ENCODE measurements around the gene HECW1.

The HECW1 gene

DNA sequence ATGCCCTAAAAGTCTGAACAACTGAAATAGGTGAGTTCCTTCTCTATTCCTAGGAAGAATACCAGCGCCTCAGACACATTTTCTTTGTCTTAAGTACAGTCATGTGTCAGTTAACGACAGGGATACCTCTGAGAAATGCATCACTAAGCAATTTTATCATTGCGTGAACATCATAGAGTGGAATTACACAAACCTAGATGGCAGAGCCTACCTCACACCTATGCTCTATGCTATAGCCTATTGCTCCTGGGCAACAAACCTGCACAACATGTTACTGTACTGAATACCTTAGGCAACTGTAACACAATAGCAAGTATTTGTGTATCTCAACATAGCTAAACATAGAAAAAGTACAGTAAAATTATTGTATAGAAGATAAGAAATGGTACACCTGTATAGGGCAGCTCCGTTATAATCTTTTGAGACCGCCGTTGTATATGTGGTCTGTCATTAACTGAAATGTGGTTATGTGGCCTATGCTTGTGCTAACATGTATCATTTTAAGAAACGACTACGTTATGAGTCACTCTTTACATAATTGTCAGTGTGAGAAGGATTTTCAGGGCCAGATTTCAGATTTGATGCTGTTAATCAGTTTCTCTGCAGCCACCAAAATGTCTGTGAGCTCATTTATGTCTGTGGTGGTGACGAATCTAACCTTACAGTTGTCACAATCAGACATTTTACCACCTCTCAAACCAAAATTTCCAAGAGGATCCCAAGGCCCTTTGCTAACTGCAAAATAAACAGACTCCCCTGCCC is 404.3 kb downstream of the HECW1 start:
- no peak for DNase-seq

DNA sequence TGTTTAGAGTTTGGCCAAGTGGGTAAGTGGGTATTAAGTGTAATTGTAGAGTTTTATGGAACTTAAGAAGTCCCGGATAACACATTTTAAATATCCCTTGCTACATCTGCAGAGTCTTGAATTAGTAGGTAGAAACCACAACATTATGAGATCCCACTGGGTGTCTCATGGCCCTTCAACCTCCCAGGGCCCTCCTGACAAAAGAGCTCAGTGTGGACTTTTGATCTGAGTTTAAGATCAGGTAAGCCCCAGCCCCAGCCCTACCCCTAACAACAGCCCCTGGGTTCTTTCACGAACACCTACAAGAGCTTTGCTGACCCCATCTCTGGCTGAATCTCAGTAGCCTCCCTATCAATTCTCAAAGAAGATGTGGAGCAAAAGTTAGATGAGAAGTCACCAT is 405.0 kb downstream of the HECW1 start:
- DNase-seq, result no peak

DNA sequence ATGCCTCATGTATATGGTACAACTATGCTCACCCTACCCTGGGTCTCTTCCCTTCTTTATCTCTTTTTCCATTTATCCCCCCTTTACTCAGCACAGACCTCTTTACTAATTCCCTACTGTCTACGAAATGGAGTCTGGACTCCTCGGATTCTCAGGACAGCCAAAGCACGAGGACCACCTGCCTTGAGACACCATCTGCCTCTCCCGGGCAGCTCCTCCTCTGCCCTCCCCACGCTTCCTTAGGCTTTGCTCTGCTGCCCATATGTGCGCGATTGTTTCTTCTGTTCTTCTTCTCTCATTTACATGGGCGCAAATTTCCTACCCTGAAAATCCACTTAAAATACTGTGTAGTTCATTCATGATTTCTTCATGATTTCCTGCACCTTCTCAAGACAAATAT is 407.8 kb downstream of the HECW1 start:
- no peak for DNase-seq

DNA sequence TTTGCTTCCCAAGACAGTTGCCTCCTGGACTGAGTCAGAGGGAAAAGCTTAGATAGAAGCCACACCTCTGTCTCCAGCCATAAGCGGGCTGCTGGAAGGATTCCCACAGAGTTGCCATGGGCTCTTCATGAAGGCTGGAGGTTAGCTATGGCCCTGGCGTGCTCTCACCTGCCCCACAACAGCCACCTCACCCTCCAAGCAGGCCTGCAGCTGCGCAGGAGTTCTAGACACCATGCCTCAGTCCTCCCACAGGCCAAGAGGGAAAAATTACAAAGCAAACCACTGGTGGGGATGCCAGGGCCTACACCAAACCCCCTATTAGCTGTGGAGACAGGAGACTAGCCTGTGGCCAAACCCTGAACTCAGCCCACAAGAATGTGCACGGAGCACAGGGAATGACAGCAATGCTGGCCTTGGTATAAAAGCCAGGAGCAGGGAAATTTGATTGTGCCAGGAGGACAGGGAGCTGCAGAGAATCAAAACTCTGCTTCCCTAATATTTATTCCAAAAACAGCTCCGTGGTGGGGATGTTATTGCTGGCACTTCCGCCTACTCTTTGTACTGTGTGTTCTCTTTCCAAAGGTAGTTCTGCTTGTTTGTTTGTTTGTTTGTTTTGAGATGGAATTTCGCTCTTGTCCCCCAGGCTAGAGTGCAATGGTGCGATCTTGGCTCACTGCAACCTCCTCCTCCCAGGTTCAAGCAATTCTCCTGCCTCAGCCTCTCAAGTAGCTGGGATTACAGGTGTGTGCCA is 410.1 kb downstream of the HECW1 start:
- no peak for DNase-seq

DNA sequence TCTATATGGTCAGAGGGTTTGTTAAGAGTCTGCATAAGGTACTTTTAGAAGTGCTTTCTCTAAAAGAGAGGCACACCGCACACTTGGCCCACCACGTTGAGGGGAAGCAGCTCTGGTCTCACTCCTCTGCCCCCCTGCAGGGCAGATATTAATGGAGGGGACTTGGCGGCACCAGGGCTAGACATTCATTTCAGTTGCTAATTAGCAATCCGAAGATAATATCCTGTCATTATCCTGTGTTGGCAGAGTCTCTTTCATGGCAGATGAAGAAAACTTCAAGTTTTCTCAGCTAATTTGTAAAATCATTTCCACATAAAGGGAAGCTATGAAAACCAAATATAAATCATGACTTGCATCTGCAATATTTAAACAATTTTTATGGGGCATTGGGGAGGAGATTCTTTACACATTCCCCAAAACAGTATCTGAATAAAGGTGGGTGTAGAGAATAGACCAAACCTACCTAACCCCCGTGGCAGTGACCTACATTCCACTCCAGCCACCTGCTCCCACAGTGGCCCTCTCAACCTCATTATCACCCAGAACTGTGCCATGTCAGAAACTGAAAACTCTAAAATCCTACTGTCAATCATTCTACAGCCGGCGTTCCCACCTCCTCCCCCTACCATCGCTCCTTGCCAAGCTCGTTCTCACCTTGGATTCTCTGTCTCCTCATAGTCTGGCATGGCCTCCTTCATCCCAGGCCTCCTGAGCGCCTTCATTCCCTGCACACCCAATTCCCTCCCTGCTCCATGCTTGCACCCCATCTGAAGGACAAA is 416.3 kb downstream of the HECW1 start:
- DNase-seq, result no peak

DNA sequence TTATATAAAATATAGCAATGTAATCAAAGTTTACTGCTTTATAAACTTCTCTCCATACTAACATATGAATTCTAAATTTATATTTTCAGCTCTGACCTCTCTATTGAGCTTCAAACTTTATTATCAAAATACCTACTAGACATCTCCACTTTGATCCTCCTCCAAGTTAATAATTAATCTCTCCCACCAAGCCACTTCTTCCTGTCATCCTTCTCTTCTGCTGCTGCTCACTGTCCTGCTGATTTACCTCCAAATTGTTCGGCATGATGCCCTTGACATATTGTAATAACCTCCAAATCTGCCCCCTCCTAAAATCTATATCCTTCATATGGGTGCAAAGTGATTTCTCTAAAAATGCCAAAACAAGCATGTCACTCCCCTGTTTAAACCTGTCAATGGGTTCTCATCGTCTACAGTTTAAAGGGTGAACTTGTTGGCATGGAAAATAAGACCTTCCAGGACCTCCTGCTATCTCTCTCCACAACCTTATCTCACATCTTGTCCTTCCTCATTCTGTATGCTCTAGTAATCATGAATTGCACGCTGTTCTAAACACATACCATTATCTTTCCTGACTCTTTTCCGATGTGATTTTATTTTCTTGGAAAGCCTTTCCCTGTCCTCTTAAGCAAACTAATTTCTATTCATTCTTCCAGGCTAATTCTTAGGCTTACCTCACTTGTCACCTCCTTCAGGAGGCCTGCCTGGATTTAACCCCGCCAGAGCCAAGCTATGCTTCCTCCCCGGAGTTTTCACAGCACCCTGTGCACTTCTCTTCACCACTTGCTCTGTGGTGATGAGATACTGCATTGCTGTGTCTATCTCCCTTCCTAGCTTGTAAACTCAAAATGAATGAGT is 418.3 kb downstream of the HECW1 start:
- DNase-seq, result no peak

DNA sequence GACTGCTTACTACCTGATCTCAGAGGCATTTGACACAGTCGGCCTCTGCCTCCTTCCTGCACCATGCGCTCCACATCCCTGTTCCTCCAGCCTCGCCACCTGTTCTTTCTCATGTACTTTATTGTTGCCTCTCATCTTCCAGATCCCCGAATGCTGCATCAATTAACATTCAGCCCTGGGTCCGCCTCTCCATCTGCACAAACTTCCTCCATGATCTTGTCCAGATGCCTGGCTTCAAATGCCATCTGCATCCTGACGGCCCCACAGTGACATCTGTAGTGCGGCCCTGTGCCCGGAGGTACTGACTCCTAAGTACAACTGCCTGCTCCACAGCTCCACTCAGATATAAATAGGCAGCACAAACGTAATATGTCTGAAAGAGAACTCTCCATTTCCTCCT is 419.3 kb downstream of the HECW1 start:
- no peak for DNase-seq

DNA sequence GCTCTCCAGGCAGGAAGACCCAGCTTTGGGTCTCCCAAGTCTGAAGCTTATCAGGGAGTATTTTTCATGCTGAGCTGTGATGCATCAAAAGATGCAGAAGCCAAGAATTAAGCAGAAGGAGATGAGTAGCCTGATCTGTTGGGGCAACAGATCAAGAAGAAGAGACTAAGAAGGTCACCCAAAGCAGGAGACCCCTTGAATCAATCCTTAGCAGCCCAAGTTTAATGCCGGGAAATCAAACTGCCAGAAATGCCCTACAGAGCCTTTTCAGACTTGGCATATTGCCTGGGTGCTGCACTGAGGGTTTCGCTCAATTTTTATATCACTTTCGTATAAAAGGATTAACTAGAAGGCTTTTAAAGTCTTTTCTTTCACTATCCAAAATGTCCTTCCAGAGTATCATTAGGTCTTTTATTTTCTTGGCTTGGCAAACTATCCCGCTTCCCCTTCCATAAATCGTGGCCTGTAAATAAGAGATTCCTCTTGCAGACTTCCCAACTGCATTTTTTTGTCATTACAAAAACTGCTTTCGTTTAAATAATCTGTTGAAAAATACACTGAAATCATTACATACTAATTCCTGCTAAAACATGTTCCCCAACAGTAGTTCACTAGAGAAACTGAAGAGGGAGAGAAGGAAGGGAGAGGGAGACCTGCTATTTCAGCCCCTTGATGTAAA is 421.5 kb downstream of the HECW1 start:
- no peak for DNase-seq

DNA sequence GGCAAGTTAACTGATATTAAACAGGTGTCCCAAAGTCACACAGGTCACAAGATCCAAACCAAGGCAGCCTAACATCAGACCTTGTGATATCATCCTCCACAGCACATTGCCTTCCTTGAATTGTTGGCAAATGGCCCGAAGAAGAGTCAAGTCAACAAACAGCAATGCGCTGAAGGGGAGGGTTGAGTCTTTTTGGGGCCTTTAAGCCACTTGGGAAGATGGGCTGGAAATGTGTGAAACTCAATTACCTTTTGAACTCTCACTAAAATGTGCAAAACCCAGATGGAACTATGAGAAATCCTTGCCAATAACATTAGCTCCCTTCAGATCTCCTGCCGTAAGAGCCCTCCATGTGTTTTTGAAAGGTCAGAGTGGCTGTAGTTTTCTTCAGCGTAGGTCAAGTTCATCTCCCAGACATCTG is 422.6 kb downstream of the HECW1 start:
- no peak for DNase-seq

DNA sequence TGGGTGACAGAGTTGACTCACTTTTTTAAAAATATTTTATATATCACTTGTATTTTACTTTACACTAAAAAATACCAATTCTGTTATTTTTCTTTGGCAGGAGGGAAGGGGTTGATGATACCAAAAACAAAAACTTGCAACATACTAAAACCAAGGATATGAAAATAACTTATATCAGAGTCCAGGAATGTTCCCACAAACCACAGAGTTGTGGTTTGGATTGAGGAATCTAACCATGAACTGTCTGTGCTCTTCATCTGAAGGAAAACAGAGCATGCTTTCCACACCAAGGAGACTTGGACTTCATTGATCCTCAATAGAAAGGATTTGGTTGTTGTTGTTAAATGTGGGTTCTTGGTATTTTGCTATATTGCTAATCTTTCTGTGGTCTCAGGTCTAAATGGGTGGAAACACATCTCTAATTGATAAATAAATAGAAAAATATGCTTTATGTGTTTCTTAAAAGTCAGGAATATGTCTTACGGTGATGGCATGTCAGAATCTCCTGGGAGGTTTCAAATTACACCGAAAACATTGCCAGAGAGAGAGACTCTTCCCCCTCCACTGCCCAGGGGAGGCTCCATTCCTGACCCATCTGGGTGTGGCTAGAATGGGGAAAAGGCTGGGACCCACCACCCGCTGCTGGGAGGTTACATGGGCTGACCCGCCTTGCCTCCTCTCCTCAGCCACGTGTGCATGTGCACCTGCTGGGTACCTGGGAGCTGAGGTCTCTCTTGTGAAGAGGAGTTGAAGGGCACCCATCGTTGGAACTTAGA is 423.6 kb downstream of the HECW1 start:
- no peak for DNase-seq

DNA sequence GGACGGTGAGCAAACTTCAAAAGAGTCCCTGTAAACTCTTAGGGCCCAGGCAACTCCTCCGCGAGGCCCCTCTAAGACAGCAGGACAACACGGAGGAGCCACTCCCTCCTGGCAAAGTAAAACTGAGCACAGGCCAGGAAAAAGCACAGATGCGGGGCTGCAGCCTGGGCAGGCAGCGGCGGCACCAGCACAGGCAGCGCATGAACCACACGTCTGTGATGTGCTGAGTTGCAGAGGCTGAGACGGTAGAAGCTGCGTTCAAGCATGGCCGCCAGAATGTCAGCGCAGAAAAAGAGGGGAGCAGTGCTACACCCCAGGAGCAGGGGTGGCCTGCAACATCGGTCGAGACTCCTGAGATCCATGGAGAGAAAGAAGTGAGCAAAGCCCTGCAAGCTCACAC is 424.3 kb downstream of the HECW1 start:
- DNase-seq, result no peak

DNA sequence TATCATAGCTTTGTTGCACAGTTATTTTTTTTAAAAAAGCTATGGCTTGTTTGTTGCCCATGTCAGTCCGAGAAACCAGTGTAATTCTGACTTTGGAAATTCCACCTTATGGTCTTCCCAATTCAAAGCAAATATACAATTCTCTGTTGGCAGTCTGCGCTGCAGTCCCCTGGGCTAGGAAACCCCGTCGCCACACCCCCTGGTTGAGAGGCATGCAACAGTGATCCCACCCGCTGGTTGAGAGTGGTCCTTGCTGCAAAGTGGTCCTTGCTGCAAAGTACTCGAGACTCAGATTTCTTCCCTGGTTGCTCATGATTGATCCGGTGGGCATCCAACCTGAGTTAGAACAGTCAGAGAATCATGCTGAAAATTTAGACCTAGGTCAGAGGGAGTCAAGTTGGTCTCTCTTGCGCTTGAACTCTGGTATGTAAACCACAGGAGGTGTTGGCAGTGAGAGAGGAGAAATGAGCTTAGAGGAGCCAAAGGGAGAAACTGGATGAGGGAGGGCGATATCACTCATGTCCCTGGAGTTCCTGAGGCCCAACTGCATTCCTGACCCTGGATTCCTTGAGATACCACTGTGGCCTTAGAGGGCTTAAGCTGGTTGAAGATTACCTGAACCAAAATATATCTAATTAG is 425.4 kb downstream of the HECW1 start:
- no peak for DNase-seq

DNA sequence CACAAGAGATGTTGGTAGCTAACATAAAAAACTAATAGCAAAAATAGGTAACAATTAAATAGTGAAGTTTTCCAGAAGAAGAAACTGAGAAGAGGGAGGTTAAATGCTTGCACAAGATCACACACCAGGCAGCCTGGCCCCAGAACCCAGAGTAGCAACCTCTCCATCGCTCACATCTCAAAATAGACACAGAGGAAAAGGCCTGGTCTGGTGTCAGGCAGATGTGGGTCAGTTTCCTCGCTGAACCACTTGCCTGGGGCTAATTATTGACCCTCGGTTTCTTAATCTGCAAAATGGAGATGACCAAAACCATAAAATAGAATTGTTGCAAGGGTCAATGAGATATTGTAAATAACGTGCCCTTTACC is 425.9 kb downstream of the HECW1 start:
- DNase-seq, result no peak

DNA sequence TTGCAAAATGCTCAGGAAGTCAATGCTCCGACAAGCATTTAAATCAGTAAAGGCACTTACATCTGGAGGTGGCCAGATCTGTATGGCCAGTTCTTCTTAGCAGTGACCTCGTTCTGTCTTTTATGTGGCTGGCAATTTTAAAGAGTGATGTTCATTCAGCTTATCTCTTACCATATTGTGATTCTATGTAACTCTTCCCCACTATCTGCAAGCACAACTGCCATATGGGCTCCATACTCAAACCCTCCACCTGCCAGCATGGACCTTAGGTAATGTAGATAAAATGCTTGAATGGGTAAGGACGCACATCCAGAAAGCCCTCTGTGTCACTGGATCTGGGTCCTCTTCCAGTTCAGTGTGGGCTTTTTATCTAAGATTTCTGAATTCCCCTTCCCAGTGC is 428.0 kb downstream of the HECW1 start:
- no peak for DNase-seq

DNA sequence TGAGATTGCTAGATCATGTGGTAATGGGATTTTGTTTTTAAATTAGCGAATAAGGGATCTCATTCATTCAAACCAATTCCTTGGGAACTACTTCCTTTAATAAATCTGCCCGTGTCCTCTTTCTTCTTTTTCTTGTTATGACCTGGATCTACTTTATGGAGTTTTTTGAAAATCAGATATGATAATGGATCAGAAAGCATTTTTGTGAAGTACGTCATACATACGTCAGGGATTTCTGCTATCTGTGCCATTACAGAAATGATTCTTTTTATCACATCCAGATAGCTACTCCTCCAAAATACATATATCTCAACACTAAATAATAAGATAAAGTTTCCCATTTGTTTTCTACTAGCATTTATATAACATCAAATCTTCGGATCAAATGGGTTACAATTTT is 430.3 kb downstream of the HECW1 start:
- no peak for DNase-seq

DNA sequence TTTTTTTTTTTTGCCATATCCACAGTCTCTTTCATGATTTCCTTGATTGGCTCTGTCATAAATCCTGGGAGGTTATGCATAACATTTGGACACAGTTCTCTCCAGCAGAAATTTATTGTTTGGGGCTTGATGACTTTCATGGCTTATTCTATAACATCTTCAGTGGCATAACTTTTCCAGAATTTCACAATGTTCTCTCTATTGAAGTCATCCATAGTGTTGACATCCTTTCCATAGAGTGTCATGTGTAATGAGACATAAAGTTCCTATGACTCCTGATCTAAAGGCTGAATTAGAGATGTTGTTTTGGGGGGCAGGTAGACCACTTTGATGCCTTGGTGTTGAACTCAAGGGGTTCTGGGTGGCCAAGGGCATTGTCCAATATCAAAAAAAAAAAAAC is 433.8 kb downstream of the HECW1 start:
- DNase-seq, result no peak

DNA sequence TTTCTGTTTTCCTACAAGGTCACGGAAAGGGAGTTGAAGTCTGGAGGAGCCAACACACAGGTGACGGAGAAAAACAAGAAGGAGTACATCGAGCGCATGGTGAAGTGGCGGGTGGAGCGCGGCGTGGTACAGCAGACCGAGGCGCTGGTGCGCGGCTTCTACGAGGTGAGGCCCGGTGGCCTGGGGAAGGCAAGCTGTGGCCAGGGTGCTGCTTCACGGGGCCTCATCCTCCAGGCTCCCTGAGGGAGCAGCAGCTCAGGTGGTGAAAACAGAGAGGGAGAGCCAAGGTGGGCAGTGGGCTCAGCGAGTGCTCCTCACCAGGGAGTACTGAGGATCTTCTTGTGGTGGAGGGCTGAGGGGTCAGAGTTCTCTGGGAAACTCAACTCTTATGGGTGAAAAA is 438.0 kb downstream of the HECW1 start:
- DNase-seq, result no peak

DNA sequence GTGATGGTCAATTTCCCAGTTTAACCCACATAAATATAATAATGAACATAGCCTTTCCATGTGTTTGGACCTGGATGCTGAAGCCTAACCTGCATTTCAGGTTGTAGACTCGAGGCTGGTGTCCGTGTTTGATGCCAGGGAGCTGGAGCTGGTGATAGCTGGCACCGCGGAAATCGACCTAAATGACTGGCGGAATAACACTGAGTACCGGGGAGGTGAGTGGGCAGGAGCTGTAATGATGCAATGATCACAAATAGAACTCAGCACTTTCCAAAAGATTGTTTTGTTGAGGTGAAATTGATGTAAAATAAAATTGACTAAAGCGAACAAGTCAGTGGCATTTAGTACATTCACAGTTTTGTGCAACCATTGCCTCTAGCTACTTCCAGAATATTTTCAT is 439.7 kb downstream of the HECW1 start:
- no peak for DNase-seq

DNA sequence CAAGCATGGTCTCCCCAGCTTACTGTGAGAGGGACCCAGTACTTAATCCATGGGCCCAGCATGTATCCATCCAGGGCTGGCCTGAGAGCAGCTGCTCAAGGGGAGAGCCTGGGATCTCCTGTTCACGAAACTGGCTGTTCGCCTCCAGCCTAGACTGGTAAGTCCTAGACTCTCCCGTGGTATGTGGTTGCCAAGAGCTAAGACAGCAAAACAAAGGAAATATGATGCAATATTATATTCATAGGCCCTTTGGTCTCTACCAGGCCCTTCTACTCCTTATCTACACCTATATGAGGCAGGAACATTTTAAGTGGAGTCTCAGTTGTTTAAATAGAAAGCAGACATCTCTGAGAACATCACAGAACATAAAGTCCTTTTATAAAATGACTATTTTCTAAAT is 441.6 kb downstream of the HECW1 start:
- no peak for DNase-seq

DNA sequence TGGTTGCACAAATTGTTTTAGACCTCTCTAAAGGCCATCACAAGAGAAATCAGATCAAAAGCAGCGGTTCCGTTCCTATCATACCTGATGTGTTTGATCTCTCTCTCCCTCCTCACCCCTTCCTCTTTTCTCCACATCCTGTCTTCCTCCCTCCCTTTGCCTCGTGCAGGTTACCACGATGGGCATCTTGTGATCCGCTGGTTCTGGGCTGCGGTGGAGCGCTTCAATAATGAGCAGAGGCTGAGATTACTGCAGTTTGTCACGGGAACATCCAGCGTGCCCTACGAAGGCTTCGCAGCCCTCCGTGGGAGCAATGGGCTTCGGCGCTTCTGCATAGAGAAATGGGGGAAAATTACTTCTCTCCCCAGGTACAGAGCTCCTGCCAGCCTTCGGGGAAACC is 442.0 kb downstream of the HECW1 start:
- no peak for DNase-seq
